ENCODE measurements around the gene IFIH1. TPM values are rescaled to one million over a fixed set of nuclear protein-coding genes. Genes with fewer than 3 reads are reported as not detected.

IFIH1 gene
- polyA plus RNA-seq, 1 experiment: 2.2 TPM

DNA sequence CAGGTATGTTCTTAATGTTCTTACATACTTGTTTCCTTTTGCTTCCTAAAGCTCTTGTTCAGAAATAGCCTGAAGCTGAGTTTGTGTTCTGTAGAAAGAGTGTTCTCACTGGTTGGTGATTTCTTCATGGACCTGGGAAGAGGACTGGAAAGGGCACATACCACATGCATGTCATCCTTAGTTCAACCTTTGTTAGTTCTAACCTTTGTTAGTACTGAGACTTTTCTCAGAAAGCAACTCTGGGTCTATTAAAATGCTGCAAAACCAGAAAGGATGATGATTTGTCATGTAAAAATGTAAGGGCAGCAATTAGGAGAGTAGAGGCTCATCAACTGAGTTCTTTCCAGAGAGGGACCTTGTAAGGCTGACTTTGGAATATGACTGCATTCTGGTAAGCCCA lies 72.7 kb downstream of the IFIH1 start:
- TF ChIP-seq, protein P1, sequence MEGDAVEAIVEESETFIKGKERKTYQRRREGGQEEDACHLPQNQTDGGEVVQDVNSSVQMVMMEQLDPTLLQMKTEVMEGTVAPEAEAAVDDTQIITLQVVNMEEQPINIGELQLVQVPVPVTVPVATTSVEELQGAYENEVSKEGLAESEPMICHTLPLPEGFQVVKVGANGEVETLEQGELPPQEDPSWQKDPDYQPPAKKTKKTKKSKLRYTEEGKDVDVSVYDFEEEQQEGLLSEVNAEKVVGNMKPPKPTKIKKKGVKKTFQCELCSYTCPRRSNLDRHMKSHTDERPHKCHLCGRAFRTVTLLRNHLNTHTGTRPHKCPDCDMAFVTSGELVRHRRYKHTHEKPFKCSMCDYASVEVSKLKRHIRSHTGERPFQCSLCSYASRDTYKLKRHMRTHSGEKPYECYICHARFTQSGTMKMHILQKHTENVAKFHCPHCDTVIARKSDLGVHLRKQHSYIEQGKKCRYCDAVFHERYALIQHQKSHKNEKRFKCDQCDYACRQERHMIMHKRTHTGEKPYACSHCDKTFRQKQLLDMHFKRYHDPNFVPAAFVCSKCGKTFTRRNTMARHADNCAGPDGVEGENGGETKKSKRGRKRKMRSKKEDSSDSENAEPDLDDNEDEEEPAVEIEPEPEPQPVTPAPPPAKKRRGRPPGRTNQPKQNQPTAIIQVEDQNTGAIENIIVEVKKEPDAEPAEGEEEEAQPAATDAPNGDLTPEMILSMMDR (IDR thresholded peaks at IDR 0.05; ENCODE audit: low read depth, low read length): no peak

DNA sequence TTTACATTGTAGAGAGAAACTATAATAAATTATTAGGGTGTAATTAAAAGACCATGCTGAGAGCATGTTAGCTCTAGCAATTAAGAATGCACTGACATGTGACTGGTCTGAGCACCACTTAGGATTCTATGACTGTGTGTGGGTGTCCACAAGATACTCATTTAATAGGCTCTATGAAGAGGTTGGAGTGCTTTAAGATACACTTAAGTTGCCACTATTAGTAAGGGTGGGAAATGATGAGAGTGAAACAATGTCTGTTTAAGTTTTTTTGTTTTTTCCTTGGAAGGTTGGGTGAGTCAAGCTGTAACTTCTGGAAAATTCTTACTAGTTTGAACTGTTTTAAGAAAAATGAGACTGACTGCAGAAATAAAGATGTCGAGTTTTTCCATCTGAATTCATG lies 73.4 kb downstream of the IFIH1 start:
- no peak for DNase-seq (ENCODE audit: low read depth, low spot score)
- peak overlapping the region; percentile 63 for H3K27ac ChIP-seq (ENCODE audit: low read depth, low read length)
- no peak overlapping the region for H3K4me3 ChIP-seq (ENCODE audit: low read depth, low read length)
- ChIA-PET POLR2A (interaction anchor here (1.0 kb wide), 1 partner anchor 48 kb away, joined by 6 read pairs; no protein-coding TSS in a partner anchor), CTCF (interaction anchor here (1.1 to 1.4 kb wide), 2 partner anchors 53 to 91 kb away, joined by 3 to 6 read pairs; no protein-coding TSS in a partner anchor)
- H3K9me3 ChIP-seq (ENCODE audit: control insufficient read depth, insufficient read depth, low read length): no peaks in the 10 kb centered on the region
- TF ChIP-seq, protein P1 (IDR thresholded peaks at IDR 0.05; ENCODE audit: low read depth, low read length): no peak
- no peaks in the 10 kb centered on the region for H3K27me3 ChIP-seq (ENCODE audit: control insufficient read depth, insufficient read depth, low read length)

More for the DNA sequence above, 72.7 kb downstream of the IFIH1 start:
- Histone ChIP-seq H3K4me3 (ENCODE audit: low read depth, low read length) (no peak overlapping the region), H3K27ac (ENCODE audit: low read depth, low read length) (peak overlapping the region; percentile 42), H3K27me3 (ENCODE audit: control insufficient read depth, insufficient read depth, low read length) (no peaks in the 10 kb centered on the region), H3K9me3 (ENCODE audit: control insufficient read depth, insufficient read depth, low read length) (no peaks in the 10 kb centered on the region)
- ChIA-PET CTCF (interaction anchor here (1.1 to 1.5 kb wide), 3 partner anchors 26 to 92 kb away, joined by 3 to 6 read pairs (median 5); no protein-coding TSS in a partner anchor), POLR2A (interaction anchor here (0.8 to 1.0 kb wide), 2 partner anchors 48 kb away, joined by 3 to 6 read pairs; no protein-coding TSS in a partner anchor)
- no peak for DNase-seq (ENCODE audit: low read depth, low spot score)

DNA sequence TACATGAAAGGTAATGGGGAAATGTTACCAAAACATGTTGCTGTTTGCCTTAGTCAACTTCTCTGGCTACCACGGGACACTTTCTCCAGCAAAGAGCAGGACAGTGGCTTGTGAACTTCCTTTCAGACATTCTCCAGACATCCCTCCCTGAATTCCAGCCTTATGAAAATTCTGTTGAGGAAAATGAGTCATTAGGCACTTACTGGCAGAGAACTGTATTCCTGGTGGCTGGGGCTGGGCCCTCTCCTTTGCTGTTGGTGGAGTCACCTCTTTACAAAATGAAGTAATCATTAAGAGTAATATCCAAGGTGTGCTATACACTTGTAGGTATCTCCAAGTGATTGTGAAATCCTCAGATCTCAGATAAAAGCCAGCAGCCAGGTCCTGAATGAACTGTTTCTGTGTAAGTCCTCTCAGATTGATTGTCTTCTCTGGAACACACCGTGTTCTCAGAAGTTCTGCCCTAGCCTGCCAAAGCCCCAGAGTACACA lies 73.9 kb downstream of the IFIH1 start:
- no peak overlapping the region for H3K4me3 ChIP-seq (ENCODE audit: low read depth, low read length)
- no peaks in the 10 kb centered on the region for H3K27me3 ChIP-seq (ENCODE audit: control insufficient read depth, insufficient read depth, low read length)
- ChIA-PET CTCF (no interaction called here), POLR2A (interaction anchor here (1.0 kb wide), 1 partner anchor 47 kb away, joined by 6 read pairs; no protein-coding TSS in a partner anchor)
- TF ChIP-seq, protein P1 (IDR thresholded peaks at IDR 0.05; ENCODE audit: low read depth, low read length): no peak
- H3K27ac ChIP-seq (ENCODE audit: low read depth, low read length): peak overlapping the region; percentile 63
- no peaks in the 10 kb centered on the region for H3K9me3 ChIP-seq (ENCODE audit: control insufficient read depth, insufficient read depth, low read length)
- no peak for DNase-seq (ENCODE audit: low read depth, low spot score)

DNA sequence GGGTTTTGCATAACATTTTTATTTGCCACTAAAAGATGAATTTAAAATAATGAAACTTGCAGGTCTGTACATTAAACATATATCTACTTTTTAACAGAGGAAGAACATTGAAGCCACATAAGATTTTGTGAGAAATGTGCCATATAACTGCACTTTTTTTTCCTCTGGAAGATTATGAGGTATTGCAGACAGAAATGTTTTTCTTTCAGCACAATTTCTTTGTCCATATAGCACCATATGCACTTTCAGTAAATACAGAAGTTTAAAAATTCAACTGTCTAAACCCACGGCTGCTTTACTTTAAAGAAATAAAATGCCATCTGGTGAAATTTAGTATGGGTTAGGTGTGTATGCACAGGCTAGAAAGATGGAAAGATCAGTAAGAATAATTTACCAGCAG lies 74.8 kb downstream of the IFIH1 start:
- Histone ChIP-seq H3K4me3 (ENCODE audit: low read depth, low read length) (peak overlapping the region; percentile 75; the same call in 1 of the 2 replicates), H3K27ac (ENCODE audit: low read depth, low read length) (no peak overlapping the region), H3K27me3 (ENCODE audit: control insufficient read depth, insufficient read depth, low read length) (no peaks in the 10 kb centered on the region), H3K9me3 (ENCODE audit: control insufficient read depth, insufficient read depth, low read length) (no peaks in the 10 kb centered on the region)
- ChIA-PET POLR2A (interaction anchor here (1.7 to 2.7 kb wide), 6 partner anchors 18 to 172 kb away, joined by 6 to 35 read pairs (median 8); no protein-coding TSS in a partner anchor), CTCF (interaction anchor here (5.4 kb wide), 1 partner anchor 54 kb away, joined by 46 read pairs; no protein-coding TSS in a partner anchor)
- TF ChIP-seq, protein P1 (IDR thresholded peaks at IDR 0.05; ENCODE audit: low read depth, low read length): no peak
- no peak for DNase-seq (ENCODE audit: low read depth, low spot score)

DNA sequence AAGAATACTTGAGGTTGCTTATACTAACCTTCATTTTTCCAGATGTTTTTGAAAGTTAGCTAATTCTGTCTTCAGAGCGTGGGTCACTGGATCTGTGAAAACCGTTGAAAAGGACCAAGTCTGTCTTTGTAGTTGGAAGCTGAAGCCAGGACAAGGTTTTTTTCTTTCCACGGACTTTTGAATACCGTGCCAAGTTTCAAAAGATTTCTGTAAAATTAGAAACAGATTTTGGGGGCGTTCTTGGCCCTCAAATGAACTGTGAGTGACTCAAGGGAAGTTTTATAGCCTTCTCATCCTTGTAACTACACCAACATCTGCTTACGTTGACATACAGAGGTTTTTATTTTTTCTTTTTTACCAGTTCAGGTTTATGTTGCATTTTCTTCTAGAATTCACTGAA lies 75.2 kb downstream of the IFIH1 start, which contains the start of gene FAP:
Gene FAP (minus strand): TSS at position 152 of the 400 bp plus-strand sequence. CDS start 118 bp downstream, at position 34.
- Histone ChIP-seq H3K27ac (ENCODE audit: low read depth, low read length) (peak within 1 kb of the TSS; percentile 90), H3K27me3 (ENCODE audit: control insufficient read depth, insufficient read depth, low read length) (no peaks in the 10 kb centered on the region), H3K4me3 (ENCODE audit: low read depth, low read length) (peak within 1 kb of the TSS; percentile 75), H3K9me3 (ENCODE audit: control insufficient read depth, insufficient read depth, low read length) (no peaks in the 10 kb centered on the region)
- TF ChIP-seq, protein P1 (IDR thresholded peaks at IDR 0.05; ENCODE audit: low read depth, low read length): no peak
- DNase-seq (ENCODE audit: low read depth, low spot score): peak; percentile 83
- POLR2A ChIA-PET: interaction anchor here (1.3 to 2.7 kb wide), 9 partner anchors 12 to 172 kb away, joined by 4 to 35 read pairs (median 7); no protein-coding TSS in a partner anchor
- CTCF ChIA-PET: interaction anchor here (1.2 to 5.4 kb wide), 2 partner anchors 22 to 55 kb away, joined by 4 to 46 read pairs; no protein-coding TSS in a partner anchor
